HK-2 (cell line): ENCODE data around the gene GNMT.

ENCODE experiments used
- DNase-seq: peaks from one replicate; pipeline ENCODE4 v3.0.0-alpha.2; 2018; ENCODE audit not compliant: unreplicated experiment

The GNMT gene

GRCh38 chr6:42960243-42961019, at the start of gene GNMT:
Gene GNMT, plus strand, starts transcription at chr6:42960754. Its CDS starts 14 bp downstream, at chr6:42960768.
- peak; percentile 47 for DNase-seq

GRCh38 chr6:42911171-42912021, 49.2 kb upstream of the GNMT start:
- DNase-seq = no peak

GRCh38 chr6:42914546-42914945, 46.0 kb upstream of the GNMT start:
- no peak for DNase-seq

- DNase-seq = no peak
These were observed 44.8 kb upstream of the GNMT start, which contains the start of gene PTCRA for GRCh38 chr6:42915732-42916131. Gene PTCRA, plus strand, starts transcription at chr6:42916053. Its CDS starts 17 bp downstream, at chr6:42916070.

GRCh38 chr6:42916288-42916687, 44.3 kb upstream of the GNMT start:
- no peak for DNase-seq

GRCh38 chr6:42921801-42922200, 38.8 kb upstream of the GNMT start:
- DNase-seq = no peak

- no peak for DNase-seq
These were observed 36.9 kb upstream of the GNMT start for GRCh38 chr6:42923666-42924065.

GRCh38 chr6:42925248-42925857, 35.2 kb upstream of the GNMT start:
- DNase-seq = no peak

- DNase-seq = peak; percentile 97
These were observed 31.4 kb upstream of the GNMT start, which contains the start of gene CNPY3 for GRCh38 chr6:42928986-42929820. Gene CNPY3, plus strand, starts transcription at chr6:42929480. Its CDS starts 91 bp downstream, at chr6:42929571.

- DNase-seq = no peak
These were observed 30.7 kb upstream of the GNMT start for GRCh38 chr6:42929821-42930360.

- no peak for DNase-seq
These were observed 28.1 kb upstream of the GNMT start for GRCh38 chr6:42932412-42932811.

GRCh38 chr6:42933205-42933604, 27.3 kb upstream of the GNMT start:
- DNase-seq = no peak

- no peak for DNase-seq
These were observed 25.2 kb upstream of the GNMT start for GRCh38 chr6:42935322-42935721.

GRCh38 chr6:42936398-42936797, 24.2 kb upstream of the GNMT start:
- DNase-seq = no peak

GRCh38 chr6:42937548-42938427, 22.8 kb upstream of the GNMT start:
- peak; percentile 24 for DNase-seq

- no peak for DNase-seq
These were observed 22.1 kb upstream of the GNMT start for GRCh38 chr6:42938428-42938796.

GRCh38 chr6:42938987-42939809, 21.4 kb upstream of the GNMT start:
- DNase-seq = no peak

- DNase-seq = no peak
These were observed 20.8 kb upstream of the GNMT start for GRCh38 chr6:42939810-42940167.

GRCh38 chr6:42940493-42941045, 20.0 kb upstream of the GNMT start:
- no peak for DNase-seq
